Fibroblast of villous mesenchyme (primary cell): ENCODE results near the gene CYFIP2. TPM values are rescaled to one million over a fixed set of nuclear protein-coding genes. Genes with fewer than 3 reads are reported as not detected.

ENCODE experiments used
- DNase-seq: peaks from one replicate; pipeline ENCODE4 v3.0.0-alpha.2; 2010; ENCODE audit warnings: low read depth
- H3K4me3 ChIP-seq: 2 replicates; pipeline ENCODE4 v1.5.1; 2011; ENCODE audit warnings: low read depth, mild to moderate bottlenecking, low read length
- CTCF ChIP-seq: IDR thresholded peaks from 2 replicates; pipeline ENCODE4 v1.5.1; 2012; ENCODE audit warnings: low read depth, mild to moderate bottlenecking, low read length; ENCODE audit not compliant: insufficient read depth
- total RNA-seq: library from RNA; depleted of rRNA; stranded (reverse); fragments of >200 nt; gene quantifications from 2 replicates; pipeline ENCODE4 v1.2.3, GENCODE V29; 2012

Gene CYFIP2
- total RNA-seq, 1 donor, result 13.4 TPM

GRCh38 chr5:157286761-157287211 lies 20.9 kb downstream of the CYFIP2 start:
- no peak for TF ChIP-seq CTCF
- H3K4me3 ChIP-seq, result no peak overlapping the region
- DNase-seq, result no peak

- TF ChIP-seq CTCF, result no peak
- no peak for DNase-seq
- H3K4me3 ChIP-seq, result no peak overlapping the region
Observed at GRCh38 chr5:157288405-157289163, 22.7 kb downstream of the CYFIP2 start.

GRCh38 chr5:157289164-157289819 lies 23.4 kb downstream of the CYFIP2 start:
- no peak for DNase-seq
- TF ChIP-seq CTCF, result no peak
- no peak overlapping the region for H3K4me3 ChIP-seq

GRCh38 chr5:157290156-157290980 lies 24.4 kb downstream of the CYFIP2 start:
- peak; percentile 68 for DNase-seq
- no peak for TF ChIP-seq CTCF

GRCh38 chr5:157290981-157291711 lies 25.2 kb downstream of the CYFIP2 start:
- DNase-seq, result no peak
- no peak for TF ChIP-seq CTCF

More at GRCh38 chr5:157290156-157290980, 24.4 kb downstream of the CYFIP2 start:
- H3K4me3 ChIP-seq, result no peak overlapping the region

GRCh38 chr5:157292599-157292998 lies 26.7 kb downstream of the CYFIP2 start:
- TF ChIP-seq CTCF, result no peak
- DNase-seq, result no peak
- H3K4me3 ChIP-seq, result no peak overlapping the region

More at GRCh38 chr5:157290981-157291711, 25.2 kb downstream of the CYFIP2 start:
- no peak overlapping the region for H3K4me3 ChIP-seq
